NCI-H2029 (cell line): ENCODE data around the gene CA9.

Experiments
- DNase-seq: peaks from one replicate; lab custom pipeline; 2025; lab: John Stamatoyannopoulos, UW

The CA9 gene

DNA sequence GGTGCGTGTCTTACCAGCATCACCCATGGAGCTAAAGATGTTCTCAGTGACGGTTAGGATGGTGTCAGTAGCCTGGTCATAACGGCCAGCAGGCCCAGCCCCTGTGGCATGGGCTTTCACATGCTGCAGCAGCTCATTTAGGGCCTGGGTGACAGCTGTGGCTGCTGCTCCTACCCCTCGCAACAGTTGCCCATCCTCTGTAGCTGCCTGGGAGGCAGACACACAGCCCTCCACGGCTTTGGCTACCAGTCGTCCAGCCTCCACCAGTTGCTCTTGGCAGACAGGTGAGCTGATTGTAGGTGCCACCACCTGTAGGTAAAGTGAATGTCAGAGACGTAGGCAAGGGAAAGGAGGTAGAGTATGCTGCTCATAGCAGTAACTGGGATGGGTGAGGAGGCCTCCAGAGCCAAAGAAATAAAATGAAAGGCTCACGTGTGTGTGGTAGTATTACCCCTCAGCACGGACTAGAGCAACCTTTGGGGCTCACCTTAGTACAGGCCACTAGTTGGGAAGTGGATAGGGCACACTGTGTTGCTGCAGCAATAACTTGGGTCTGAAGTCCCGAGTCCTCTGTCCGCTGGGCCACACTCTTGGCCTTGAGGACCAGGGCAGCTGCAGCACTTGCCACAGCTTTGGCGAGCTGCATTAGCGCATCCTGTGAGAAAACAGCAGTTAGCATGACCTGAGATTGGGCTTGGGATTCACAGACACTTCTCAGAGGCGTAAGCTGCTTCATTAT is 43.6 kb downstream of the CA9 start:
- DNase-seq, result no peak

DNA sequence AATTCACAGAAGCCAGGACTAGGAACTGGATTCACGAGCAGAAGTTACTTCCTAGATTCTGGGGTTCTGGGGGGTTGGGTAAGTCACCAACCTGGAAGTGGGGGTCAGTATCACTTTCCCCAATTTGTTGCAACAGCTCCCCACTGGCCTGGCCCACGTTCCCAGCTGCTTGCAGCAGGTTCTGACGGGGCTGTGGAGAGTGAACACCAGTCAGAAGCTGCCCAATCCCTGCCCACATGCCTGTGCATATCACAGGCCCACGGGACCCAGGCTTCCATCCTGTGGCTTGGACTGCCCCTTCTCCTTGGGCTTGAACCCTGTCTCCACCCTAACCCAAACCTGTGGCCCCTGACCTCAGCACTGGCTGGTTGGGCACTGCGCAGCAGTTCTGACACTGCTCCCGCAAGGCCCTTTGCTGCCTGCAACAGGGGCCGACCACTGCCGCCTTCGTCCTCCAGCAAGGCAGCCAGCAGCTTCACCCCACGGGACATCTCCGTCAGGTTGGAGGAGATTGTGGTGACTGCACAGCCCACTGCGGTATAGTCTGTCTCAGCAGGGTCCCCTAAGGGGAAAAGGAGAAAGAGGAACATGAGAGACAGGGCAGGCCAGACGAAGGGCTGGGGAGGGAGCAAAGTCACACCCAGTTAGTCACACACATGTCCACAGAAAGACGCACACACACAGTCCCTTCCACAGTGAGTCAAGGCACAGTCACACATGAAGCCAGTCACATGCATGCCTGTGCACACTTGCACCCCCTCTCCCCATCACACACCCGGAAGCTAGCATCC is 45.2 kb downstream of the CA9 start:
- no peak for DNase-seq

DNA sequence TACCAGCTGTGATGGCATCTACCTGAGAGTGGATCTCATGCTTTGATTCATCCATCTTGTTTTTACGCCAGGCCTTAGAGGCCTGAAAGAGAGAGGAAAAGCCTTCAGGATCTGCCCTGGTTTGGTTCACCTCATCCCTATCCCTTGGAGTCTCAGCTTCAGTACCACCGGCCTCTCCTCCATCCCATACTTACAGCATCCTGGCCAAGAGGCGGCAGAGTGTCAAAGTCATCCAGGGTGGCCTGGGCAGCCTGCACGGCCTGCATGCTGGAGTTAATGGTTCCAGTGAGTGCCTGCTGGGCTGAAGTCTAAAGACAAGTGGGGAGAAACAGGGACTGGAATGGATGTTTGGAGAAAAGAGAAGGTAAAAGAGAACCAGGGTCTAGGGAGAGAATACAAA is 45.8 kb downstream of the CA9 start:
- no peak for DNase-seq

DNA sequence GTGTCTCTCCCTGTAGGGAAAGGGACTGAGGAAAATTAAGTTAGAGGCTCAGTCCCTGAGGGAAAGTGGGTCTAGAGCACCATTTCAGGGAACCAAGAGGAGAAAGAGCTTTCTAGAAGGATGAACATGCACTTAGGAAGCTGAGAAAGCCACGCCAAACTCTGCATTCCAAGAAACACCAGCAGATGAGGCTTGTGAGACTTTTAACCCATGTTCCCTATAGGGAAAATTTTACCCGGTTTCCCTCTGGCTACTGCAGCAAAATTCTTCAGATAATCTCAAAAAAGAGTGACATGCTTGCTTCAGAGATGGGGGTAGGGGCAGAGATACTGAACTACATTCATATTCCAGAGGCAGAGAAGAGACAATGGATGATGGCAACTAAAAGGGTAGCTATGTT is 49.7 kb downstream of the CA9 start:
- DNase-seq, result no peak

DNA sequence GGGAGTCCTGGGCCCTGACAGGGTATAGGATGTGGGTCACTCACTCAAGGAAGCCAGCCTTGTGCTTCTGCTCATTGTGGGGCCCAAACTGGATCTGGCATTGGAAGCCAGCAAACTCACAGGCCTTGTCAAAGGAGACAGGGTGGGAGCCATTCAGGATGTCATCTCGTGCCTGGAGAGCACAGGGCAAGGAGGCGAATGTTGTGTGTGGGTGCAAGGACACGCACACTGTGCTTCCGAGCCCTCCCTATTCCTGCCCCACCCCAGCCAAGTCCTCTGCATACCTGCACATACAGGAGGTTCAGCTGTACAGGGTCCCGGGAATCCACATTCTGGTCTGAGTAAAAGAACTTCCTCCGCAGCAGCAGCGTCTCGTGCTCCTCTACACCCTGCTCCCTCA is 50.2 kb downstream of the CA9 start:
- DNase-seq, result no peak

DNA sequence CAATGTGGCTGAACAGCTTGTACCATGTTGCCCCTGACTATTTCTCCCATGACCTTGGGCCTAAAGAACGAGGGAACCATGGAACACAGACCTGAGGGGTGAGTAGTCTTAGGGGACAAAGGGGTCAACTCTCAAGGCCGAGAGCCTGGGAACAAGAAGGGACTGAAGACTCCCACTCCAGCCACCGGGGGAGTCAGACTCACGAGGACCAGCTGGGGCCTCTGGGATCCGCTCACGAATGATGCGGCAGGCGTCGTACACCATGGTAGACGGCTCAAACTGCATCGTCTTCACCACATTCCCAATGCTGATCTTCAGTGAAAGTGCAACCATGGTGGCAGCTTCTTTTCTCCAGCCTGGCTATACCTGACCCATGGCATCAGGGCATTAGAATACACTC is 51.6 kb downstream of the CA9 start:
- no peak for DNase-seq

DNA sequence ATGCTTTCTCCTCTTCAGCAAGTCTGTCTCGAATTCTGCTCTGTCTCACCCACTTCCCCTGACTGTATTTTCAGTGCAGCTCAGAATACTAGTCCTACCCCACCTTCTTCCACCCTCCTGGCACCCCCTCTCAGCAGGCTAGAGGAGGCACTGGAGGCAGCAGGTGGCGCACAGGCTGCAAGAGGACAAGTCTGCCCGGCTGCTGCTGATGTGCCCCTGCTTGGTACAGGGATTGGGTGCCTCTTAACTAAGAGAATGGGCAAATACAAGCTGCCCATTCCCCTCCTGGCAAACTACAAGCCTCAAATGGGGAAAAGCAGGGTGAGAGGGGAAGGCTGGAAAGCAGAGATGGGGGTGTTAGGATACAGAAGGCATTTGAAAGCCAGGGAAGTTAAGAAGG is 53.2 kb downstream of the CA9 start:
- DNase-seq, result no peak

DNA sequence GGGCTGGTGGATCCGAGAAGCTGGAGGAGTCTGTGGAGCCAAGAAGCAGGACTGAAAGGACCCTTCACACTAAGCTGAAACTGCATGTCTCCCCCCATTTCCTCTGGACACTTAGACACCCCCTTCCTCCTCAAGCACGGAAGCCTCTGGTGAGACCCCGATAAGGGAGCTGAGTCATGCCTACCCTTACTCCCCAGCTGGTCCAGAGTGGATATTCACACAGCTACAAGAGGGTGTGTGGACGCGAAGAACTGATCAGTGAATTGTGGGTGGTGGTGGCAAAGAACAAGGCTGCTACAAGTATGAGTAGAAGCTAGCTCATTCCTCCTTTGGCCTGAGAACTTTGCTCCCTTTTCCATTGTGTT is 53.9 kb downstream of the CA9 start:
- no peak for DNase-seq

DNA sequence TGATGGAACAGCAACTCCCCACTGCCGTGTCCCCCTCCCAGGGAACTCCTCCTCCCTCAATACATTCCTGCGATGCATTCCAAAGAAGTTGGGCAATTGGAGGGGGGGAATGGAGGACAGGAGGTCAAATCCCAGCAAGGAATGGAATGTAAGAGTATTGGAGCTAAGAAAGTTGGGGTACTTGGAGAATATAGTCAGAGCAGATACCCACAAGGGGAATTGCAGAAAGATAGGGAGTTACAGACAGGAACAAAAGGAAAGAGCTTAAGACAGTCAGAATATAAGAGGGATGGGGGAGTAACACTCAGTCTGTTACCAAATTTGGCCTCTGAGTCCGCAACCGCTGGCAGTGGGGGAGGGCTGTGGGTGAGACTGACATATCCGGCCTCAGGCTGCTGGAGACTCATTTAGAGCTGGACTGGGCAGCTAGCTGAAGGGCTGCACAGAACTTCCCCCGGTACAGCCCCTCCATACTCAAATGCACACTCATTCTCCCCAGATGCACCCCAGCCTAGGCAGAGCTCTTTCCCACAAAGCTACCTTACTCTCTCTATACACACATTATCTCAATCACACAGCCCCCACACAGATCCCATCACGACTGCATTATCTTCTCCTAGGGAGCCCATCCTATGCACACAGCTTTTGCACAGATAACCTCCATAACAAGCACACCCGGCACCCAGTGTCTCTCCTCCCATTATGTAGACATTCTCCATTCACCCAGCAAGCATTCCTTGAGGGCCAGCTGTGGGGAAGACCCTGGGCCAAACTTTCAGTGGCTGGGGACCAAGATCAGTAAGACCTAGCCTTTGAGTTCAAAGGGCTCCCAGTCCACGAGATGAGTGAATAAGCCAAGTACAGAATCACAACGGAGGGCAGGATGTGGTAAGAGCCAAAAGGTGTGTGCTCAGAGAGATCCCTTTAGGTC is 54.6 kb downstream of the CA9 start:
- DNase-seq, result no peak

DNA sequence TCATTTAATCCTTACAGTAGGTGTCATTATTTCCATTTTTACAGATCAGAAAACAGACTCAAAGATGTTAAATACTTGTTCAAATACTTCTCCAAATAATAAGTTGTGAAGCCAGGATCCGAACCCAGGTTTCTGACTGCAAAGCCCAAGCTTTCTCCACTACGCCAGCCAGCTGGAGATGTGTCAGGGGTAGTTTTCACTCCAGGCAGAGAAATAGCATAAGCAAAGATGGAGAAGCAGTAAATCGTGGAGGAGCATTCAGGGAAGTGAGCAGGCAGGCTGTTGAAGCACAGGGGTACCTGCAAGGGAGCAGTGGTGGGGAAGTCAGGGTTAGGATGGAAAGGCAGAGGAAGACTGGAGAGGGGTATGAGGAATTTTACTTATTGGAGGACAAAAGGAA is 55.4 kb downstream of the CA9 start:
- no peak for DNase-seq

DNA sequence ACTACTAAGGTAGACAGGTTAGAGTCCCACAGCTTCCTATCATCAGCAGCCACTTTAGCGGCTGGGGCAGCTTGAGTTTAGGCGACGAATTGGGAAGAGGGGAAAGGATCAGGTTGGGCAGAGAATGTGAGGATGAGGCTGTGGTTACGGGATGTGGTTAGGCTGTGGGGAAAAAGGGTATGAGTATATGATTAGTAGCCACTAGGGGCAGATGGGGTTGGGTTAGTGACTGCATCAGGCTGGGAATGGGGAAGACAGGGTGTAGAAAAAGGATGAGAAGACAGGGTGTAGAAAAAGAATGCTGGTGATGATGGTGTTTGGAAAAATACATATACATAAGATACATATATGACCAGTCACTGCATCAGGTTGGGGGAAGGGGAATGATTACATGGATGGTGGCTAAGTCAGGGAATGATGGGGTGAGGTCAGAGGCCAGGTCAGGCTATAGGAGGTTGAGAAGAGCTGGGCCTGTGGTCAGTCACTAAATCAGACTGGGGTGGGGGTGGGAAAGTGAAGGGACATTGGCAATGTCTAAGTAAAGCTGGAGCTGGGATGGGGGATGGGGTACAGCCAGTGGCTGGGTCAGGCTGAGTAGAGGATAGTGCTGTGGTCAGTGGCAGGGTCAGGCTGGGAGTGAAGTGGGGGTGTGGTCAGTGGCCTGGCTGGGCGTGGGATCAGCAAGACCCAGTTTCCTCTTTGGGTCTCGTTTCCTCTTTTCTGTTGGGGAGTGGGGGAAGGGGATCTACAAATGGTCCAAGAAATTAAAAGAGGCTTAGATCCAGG is 56.2 kb downstream of the CA9 start:
- DNase-seq, result no peak

DNA sequence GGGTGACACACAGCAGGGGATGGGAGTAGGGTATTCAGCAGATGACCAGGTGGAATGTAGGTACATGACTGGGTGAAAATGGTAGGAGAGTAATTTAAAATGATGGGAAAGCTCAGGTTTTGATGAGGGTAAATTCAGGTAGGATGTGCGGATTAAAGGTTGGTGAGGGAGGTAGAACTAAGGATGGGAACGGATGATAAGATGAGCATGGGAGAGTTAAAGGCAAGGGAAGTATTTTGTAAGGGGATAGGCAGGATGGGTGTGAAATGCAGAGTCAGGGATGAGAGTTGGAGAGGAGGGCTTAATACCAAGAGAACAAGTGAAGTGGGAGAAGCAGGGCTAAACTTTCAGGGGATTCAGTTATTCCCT is 56.7 kb downstream of the CA9 start:
- DNase-seq, result no peak
